Urinary bladder (tissue), 4 donors: Measurements from ENCODE around the gene PRAME. TPM values are rescaled to one million over a fixed set of nuclear protein-coding genes. Genes with fewer than 3 reads are reported as not detected.
"Not testable (repeated sequence)": the region's sequence is repeated elsewhere in the genome, so short reads cannot be mapped to it uniquely, and the experiment has no call there.

Experiments used
- DNase-seq: peaks from one replicate; pipeline ENCODE4 v3.0.0-alpha.2; 2015; ENCODE audit errors: extremely low spot score
- H3K27ac ChIP-seq: one replicate; pipeline ENCODE4 v1.5.1; 2013; ENCODE audit warnings: low read depth, mild to moderate bottlenecking, moderate library complexity
- H3K36me3 ChIP-seq: one replicate; pipeline ENCODE4 v1.6.1; 2013; ENCODE audit warnings: mild to moderate bottlenecking, moderate library complexity; ENCODE audit not compliant: insufficient read depth
- H3K4me1 ChIP-seq: one replicate; pipeline ENCODE4 v1.6.1; 2013; ENCODE audit warnings: mild to moderate bottlenecking, moderate library complexity; ENCODE audit not compliant: insufficient read depth
- H3K4me3 ChIP-seq: one replicate; pipeline ENCODE4 v1.5.1; 2013; ENCODE audit warnings: low read depth, low read length
- WGBS: extraction: QIAGEN DNeasy Blood & Tissue Kit; methylation state at CpG from one replicate; pipeline ENCODE4 v1.1.7; 2013; 5-methylcytosine and 5-hydroxymethylcytosine counted together
- polyA plus RNA-seq: library from polyadenylated mRNA; stranded (reverse); fragments of 200-250 nt; gene quantifications from one replicate; pipeline ENCODE4 v1.2.3, GENCODE V29; 2013
- total RNA-seq: library from RNA; depleted of rRNA; stranded (reverse); fragments of >200 nt; gene quantifications from one replicate; pipeline ENCODE4 v1.2.3, GENCODE V29; 2014
- donor health status: healthy with polysubstance abuse.
- donor health status: healthy.

PRAME gene
- total and polyA plus RNA-seq, 2 donors, result not detected

DNA sequence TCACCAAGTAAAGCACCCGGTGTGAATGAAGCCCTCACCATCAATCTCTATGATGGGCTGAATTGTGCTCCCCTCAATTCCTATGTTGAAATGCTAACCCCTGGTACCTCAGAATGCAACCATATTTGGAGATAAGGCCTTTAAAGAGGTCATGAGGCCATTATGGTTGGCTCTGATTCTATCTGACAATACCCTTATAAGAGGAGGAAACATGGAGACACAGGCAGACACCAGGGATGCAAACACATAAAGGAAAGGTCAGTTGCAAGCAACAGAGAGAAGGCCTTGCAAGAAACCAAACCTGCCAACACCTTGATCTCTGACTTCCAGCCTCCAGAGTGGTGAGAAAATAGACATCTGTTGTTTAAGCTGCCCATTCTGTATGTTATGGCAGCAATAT, 25.6 kb downstream of the PRAME start:
- Histone ChIP-seq H3K27ac (no peak overlapping the region), H3K4me3 (no peak overlapping the region), H3K36me3 (no peaks in the 10 kb centered on the region), H3K4me1 (no peaks in the 10 kb centered on the region)
- DNase-seq, result no peak
- 93% methylated on average over 1 of the region's 1 CpG for WGBS

DNA sequence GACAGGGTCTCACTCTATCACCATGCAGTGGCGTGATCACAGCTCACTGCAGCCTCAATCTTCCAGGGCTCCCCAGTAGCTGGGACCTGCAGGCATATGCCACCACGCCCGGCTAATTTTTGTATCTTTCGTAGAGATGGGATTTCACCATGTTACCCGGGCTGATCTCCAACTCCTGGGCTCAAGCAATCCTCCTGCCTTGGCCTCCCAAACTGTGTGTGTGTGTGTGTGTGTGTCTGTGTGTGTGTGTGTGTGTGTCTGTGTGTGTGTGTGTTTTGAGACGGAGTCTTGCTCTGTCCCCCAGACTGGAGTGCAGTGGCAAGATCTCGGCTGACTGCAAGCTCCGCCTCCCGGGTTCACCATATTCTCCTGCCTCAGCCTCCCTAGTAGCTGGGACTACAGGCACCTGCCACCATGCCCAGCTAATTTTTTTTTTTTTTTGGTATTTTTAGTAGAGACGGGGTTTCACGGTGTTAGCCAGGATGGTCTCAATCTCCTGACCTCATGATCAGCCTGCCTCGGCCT, 26.5 kb downstream of the PRAME start:
- H3K4me3 ChIP-seq, H3K27ac ChIP-seq, H3K36me3 ChIP-seq, DNase-seq, H3K4me1 ChIP-seq: not testable (repeated sequence)
- 81% methylated on average over 12 of the region's 12 CpGs for WGBS

DNA sequence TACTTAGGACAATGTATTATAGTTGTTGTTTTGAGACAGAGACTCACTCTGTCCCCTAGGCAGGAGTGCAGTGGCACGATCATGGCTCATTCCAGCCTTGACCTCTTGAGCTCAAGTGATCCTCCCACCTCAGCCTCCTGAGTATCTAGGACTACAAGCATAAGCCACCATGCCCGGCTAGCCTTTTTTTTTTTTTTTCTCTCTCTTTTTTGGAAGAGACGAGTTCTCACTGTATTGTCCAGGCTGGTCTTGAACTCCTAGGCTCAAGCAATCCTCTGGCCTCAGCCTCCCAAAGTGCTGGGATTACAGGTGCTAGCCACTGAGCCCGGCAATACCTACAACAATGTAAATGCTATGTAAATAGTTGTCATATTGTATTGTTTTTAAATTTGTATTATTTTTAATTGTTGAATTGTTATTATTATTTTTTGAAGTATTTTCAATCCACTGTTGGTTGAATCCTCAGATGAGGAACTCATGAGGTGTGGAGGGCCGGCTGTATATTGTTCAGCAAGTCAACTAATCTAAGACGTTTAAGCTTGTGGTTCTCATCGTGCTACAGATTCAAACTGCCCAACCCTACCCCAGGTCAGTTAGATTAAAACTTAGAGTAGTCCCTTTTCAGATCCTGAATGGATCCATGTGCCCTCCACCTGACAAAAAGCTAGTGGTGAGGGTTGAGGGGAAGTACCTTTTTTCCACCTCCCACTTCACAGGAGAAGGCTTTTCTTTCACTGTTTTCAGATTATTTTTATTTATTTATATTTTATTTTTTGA, 27.1 kb downstream of the PRAME start:
- Histone ChIP-seq H3K36me3 (no peaks in the 10 kb centered on the region), H3K4me1 (no peaks in the 10 kb centered on the region), H3K27ac (no peak overlapping the region), H3K4me3 (no peak overlapping the region)
- no peak for DNase-seq
- WGBS, result 80% methylated on average over 7 of the region's 7 CpGs

DNA sequence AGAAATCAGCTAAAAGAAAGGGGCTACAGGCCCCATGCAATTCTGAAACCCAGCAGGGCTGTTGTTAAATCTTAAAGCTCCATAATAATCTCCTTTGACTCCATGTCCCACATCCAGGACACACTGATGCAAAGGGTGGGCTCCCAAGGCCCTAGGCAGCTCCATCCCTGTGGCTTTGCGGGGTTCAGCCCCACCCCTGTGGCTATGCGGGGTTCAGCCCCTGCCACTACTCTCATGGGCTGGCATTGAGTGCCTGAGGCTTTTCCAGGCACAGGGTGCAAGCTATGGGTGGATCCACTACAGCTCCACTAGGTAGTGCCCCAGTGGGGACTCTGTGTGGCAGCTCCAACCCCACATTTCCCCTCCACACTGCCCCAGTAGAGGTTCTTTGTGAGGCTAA, 30.3 kb downstream of the PRAME start:
- Histone ChIP-seq H3K4me1 (no peaks in the 10 kb centered on the region), H3K4me3 (no peak overlapping the region), H3K27ac (no peak overlapping the region), H3K36me3 (no peaks in the 10 kb centered on the region)
- DNase-seq, result no peak
- WGBS, result 79% methylated on average over 2 of the region's 2 CpGs

DNA sequence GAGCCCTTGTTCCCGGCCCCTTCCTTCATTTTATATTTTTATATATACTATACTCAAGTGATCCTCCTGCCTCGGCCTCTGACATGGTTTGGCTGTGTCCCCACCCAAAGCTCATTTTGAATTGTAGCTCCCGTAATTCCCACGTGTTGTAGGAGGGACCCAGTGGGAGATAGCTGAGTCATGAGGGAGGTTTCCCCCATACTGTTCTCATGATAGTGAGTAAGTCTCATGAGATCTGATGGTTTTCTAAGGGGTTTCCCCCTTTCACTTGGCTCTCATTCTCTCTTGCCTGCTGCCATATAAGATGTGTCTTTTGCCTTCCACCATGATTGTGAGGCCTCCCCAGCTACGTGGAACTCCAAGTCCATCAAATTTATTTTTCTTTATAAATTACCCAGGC, 31.8 kb downstream of the PRAME start:
- 81% methylated on average over 5 of the region's 5 CpGs for WGBS
- Histone ChIP-seq H3K4me3 (no peak overlapping the region), H3K27ac (no peak overlapping the region), H3K36me3 (no peaks in the 10 kb centered on the region), H3K4me1 (no peaks in the 10 kb centered on the region)
- no peak for DNase-seq

DNA sequence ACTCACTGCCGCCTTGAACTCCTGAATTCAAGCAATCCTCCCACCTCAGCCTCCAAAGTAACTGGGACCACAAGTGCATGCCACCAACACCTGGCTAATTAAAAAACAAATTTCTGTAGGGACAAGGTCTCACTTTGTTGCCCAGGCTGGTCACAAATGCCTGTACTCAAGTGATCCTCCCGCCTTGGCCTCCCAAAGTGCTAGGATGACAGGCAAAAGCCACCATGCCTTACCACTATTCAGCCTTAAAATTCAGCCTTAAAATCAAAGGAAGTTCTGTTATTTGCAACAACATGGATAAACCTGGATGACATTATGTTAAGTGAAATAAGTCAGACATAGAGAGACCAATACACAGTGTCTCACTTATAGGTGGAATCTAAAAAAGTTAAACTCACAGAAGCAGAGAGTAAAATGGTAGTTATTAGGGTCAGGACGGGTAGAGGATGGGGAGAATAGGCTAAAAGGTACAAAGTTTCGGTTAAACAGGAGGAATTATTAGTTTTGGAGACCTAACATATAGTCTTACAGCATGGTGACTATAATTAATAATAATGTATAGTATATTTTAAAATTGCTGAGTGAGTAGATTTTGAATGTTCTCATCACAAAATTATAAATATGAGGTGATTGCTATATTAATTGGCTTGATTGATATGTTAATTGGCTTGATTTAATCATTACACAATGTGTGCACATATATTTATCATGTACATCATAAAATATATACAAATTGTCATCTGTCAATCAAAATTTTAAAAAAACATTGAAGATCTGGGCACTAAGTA, 32.7 kb downstream of the PRAME start:
- DNase-seq, result no peak
- 70% methylated on average over 4 of the region's 4 CpGs for WGBS

DNA sequence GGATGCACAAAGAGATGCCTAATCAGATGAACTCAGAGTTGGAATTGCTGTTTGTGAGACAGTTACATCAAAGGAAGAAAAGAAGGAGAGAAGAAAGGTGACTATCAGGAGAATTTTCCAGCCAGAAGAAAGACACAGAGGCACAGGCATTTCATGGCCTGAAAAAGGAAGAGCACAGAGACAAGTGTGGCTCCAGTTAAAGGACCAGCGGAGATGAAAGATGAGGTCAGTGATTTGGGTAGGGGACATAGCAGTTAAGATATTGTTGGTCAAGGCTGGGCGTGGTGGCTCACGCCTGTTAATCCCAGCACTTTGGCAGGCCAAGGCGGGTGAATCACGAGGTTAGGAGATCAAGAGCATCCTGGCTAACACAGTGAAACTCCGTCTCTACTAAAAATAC, 35.6 kb downstream of the PRAME start:
- 79% methylated on average over 6 of the region's 6 CpGs for WGBS
- H3K4me1 ChIP-seq, result no peaks in the 10 kb centered on the region
- DNase-seq, result no peak
- H3K27ac ChIP-seq, result no peak overlapping the region
- H3K36me3 ChIP-seq, result no peaks in the 10 kb centered on the region
- no peak overlapping the region for H3K4me3 ChIP-seq

More for the DNA sequence above, 32.7 kb downstream of the PRAME start:
- Histone ChIP-seq H3K4me1 (no peaks in the 10 kb centered on the region), H3K4me3 (no peak overlapping the region), H3K36me3 (no peaks in the 10 kb centered on the region), H3K27ac (no peak overlapping the region)

DNA sequence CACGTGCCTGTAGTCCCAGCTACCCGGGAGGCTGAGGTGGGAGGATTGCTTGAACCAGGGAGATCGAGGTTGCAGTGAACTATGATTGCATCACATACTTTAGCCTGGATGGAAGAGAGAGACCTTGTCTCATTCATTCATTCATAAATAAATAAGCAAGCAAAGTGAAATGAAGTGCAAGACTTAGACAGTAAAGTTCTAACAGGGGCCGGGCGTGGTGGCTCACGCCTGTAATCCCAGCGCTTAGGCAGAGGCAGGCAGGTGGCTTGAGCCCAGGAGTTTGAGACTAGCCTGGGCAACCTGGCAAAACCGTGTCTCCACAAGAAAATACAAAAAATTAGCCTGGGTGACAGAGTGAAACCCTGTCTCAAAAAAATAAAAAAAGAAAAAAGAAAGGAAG, 37.4 kb downstream of the PRAME start:
- H3K4me1 ChIP-seq, result no peaks in the 10 kb centered on the region
- 80% methylated on average over 8 of the region's 8 CpGs for WGBS

DNA sequence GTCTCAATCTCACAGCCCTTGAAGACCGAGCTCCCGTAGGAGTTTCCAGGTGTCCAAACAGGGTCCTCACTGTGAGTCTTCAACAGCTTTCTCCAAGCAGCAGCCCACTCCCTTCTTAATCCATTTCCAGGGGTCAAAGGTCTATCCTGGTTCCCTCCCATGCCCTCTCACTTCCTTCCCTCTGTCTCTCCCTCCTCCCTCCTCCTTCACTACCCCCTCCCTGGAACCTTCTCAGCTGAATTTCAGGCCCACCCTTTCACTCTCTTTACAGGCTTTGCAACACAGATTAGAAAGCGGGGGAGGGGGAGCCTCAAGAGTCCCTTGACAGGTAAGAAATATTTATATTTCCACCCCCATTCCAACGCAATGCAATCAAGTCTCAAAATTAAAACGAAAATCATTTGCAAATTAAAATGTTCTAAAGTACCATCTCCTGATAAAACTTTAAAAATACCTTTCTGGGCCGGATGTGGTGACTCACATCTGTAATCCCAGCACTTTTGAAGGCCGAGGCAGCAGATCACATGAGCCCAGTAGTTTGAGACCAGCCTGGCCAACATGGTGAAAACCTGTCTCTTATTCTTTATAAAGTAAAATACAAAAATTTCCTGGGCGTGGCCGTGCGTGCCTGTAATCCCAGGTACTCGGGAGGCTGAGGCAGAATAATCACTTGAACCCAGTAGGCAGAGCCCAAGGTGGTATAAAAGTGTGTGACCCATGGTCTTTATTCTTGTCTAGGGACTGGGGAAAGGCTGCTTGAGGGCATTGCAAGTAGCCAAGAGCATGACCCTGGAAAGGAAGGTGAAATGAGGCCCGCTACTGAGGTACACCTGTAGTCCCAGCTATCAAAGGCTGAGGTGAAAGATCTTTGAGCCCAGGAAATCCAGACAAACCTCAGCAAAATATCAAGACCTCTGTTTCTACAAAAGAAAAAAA, 38.1 kb downstream of the PRAME start:
- Histone ChIP-seq H3K36me3 (no peaks in the 10 kb centered on the region), H3K27ac (no peak overlapping the region), H3K4me1 (no peaks in the 10 kb centered on the region), H3K4me3 (no peak overlapping the region)
- DNase-seq, result no peak
- 73% methylated on average over 12 of the region's 12 CpGs for WGBS

More for the DNA sequence above, 37.4 kb downstream of the PRAME start:
- Histone ChIP-seq H3K4me3 (no peak overlapping the region), H3K27ac (no peak overlapping the region), H3K36me3 (no peaks in the 10 kb centered on the region)
- no peak for DNase-seq

DNA sequence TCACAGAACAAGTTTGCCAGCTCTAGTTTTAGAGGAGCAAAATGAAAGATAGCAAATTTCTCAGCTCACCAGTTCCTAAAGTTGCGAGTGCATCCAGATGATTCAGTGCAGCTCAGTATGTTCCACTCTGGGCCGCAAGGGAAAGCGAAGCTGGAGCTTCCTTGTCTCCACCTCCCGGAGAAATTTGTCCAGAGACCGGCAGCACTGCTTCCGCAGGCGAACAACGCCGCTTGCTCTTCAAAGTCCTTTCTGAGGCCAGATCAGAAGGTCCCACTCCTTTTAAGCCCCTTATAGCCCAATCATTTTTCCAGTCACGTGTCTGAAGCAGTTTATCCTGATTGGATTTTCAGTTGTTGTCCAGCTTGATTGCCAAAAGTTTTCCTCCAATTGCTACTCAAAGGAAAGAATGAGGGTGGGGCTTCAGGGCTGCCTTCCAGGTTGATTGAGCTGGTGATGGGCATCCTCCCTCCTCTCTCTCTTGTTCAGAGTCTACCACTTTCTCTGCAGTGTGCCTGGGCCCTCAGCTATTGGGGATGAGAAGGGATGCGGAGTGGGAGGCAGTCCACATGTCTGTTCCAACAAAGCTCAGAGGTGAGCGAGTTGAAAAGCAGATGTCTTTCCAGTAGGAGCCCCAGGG, 38.9 kb downstream of the PRAME start, which contains the start of gene ZNF280A:
Gene ZNF280A, minus strand, starts transcription at position 251 of the 637 bp plus-strand sequence. CDS start 4,640 bp downstream, outside the sequence.
- no peak for DNase-seq
- Histone ChIP-seq H3K4me3 (no peak within 1 kb of the TSS), H3K27ac (no peak within 1 kb of the TSS), H3K36me3 (no peaks in the 10 kb centered on the region), H3K4me1 (no peaks in the 10 kb centered on the region)
- 67% methylated on average over 12 of the region's 12 CpGs for WGBS

DNA sequence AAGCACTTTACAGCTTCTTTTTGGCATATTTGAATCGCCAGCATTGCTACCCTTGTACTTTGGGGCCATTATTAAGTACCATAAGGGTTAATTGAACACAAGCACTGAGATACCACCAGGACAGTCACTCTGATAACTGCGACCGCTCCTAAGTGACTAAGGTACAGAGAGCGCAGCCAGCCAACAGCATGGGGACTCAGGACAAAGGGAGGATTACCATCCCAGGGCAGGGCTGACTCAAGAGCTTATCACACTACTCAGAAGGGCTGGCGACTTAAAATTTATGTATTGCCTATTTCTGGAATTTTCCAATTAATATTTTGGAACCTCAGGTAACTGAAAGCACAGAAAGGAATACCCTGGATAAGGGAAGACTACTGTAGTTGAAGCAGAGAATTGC, 39.5 kb downstream of the PRAME start:
- no peak overlapping the region for H3K4me3 ChIP-seq
- no peaks in the 10 kb centered on the region for H3K4me1 ChIP-seq
- H3K27ac ChIP-seq, result no peak overlapping the region
- 71% methylated on average over 5 of the region's 5 CpGs for WGBS
- no peak for DNase-seq
- no peaks in the 10 kb centered on the region for H3K36me3 ChIP-seq

DNA sequence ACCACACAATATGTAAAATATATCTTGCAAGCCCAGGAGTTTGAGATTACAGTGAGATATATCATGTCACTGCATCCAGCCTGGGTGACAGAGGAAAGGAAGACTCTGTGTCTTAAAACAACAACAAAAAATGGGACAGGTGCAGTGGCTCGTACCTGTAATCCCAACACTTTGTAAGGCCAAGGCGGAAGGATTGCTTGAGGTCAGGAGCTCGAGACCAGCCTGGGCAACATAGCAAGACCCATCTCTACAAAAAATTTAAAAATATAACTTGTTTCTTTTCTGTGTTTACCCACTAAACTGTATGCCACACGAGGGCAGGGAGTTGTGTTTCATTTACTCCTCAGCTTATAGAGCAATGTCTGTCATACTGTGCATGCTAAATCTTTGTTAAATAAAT, 42.1 kb downstream of the PRAME start:
- no peaks in the 10 kb centered on the region for H3K36me3 ChIP-seq
- 61% methylated on average over 4 of the region's 4 CpGs for WGBS

DNA sequence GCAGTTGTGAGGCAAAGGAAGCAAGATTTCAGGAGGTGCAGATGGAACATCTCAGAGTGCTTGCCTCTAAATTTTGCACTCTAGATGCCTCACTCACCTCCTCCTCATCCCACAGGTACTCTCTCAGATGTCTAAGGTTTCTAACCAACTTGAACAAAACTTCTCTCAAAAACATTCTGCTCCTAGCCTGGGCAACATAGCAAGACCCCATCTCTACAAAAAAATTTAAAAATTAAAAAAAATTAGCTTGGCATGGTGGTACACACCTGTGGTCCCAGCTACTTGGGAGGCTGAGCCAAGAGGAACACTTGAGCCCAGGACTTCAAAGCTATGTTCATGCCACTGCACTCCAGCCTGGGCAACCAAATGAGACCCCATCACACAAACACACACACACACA, 43.2 kb downstream of the PRAME start:
- Histone ChIP-seq H3K27ac (no peak overlapping the region), H3K36me3 (no peaks in the 10 kb centered on the region)

More for the DNA sequence above, 42.1 kb downstream of the PRAME start:
- H3K4me1 ChIP-seq, result no peaks in the 10 kb centered on the region
- no peak overlapping the region for H3K27ac ChIP-seq
- H3K4me3 ChIP-seq, result no peak overlapping the region
- DNase-seq, result no peak

More for the DNA sequence above, 43.2 kb downstream of the PRAME start:
- no peaks in the 10 kb centered on the region for H3K4me1 ChIP-seq
- no peak for DNase-seq
- H3K4me3 ChIP-seq, result no peak overlapping the region
